ENCODE measurements around the gene PRG3. TPM values are rescaled to one million over a fixed set of nuclear protein-coding genes. Genes with fewer than 3 reads are reported as not detected.

The PRG3 gene, protein sequence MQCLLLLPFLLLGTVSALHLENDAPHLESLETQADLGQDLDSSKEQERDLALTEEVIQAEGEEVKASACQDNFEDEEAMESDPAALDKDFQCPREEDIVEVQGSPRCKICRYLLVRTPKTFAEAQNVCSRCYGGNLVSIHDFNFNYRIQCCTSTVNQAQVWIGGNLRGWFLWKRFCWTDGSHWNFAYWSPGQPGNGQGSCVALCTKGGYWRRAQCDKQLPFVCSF
- polyA plus RNA-seq (2013, experiment 1 of 2) = not detected
- not detected for polyA plus RNA-seq (2013, experiment 2 of 2)

- H3K27ac ChIP-seq (ENCODE audit: low read depth, low read length, severe bottlenecking) = no peak within 1 kb of the TSS
- 55 to 60% methylated on average over 2 of the region's 2 CpGs for WGBS, 2 experiments (ENCODE audit: insufficient coverage in 2 of 2)
- peaks cover 3% of the 10 kb centered on the region for H3K4me1 ChIP-seq (ENCODE audit: control insufficient read depth, insufficient read depth, low read length, poor library complexity, severe bottlenecking)
- H3K9me3 ChIP-seq (ENCODE audit: control insufficient read depth, low read length) = no peaks in the 10 kb centered on the region
- no peak within 1 kb of the TSS for H3K4me3 ChIP-seq (ENCODE audit: extremely low read depth, insufficient read depth, low read length, poor library complexity, severe bottlenecking)
- no peaks in the 10 kb centered on the region for H3K36me3 ChIP-seq (ENCODE audit: control insufficient read depth, insufficient read depth, low read length)
These were observed at the start of gene PRG3 for GRCh38 chr11:57380975-57381374. TSS of gene PRG3 (minus strand) at chr11:57381150. CDS start at chr11:57380708, 442 bp downstream.

DNA sequence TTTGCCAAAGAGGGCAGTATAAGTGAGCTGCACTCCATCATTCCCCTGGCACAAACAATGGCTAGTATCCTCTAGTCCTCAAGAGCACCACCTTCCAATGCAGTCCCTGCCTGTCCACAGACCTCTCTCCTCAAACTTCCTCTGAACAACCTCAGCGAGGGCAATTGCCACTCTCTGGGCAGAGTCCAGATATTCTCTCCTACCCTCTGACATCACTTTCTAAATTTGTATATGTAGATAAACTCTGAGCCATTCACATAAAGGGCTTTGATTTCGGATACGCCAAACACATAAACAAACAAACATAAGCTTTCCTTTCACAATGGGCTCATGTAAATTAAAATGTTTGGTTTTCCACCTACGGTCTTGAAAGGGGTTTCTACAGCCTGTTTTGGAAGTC is 49.0 kb upstream of the PRG3 start:
- H3K9me3 ChIP-seq (ENCODE audit: control insufficient read depth, low read length) = no peaks in the 10 kb centered on the region
- H3K4me1 ChIP-seq (ENCODE audit: control insufficient read depth, insufficient read depth, low read length, poor library complexity, severe bottlenecking) = peaks cover 31% of the 10 kb centered on the region
- H3K4me3 ChIP-seq (ENCODE audit: extremely low read depth, insufficient read depth, low read length, poor library complexity, severe bottlenecking) = no peak overlapping the region
- 29% methylated on average over 1 of the region's 4 CpGs; no CpG with 5 or more reads in 1 of the 2 experiments for WGBS, 2 experiments (ENCODE audit: insufficient coverage in 2 of 2)
- H3K36me3 ChIP-seq (ENCODE audit: control insufficient read depth, insufficient read depth, low read length) = peaks cover 4% of the 10 kb centered on the region
- no peak overlapping the region for H3K27ac ChIP-seq (ENCODE audit: low read depth, low read length, severe bottlenecking)

- Histone ChIP-seq H3K36me3 (ENCODE audit: control insufficient read depth, insufficient read depth, low read length) (peaks cover 7% of the 10 kb centered on the region), H3K27ac (ENCODE audit: low read depth, low read length, severe bottlenecking) (no peak overlapping the region), H3K9me3 (ENCODE audit: control insufficient read depth, low read length) (no peaks in the 10 kb centered on the region), H3K4me3 (ENCODE audit: extremely low read depth, insufficient read depth, low read length, poor library complexity, severe bottlenecking) (no peak overlapping the region), H3K4me1 (ENCODE audit: control insufficient read depth, insufficient read depth, low read length, poor library complexity, severe bottlenecking) (peaks cover 41% of the 10 kb centered on the region)
- WGBS, 2 experiments (ENCODE audit: insufficient coverage in 2 of 2) = 92 to 94% methylated on average over 4 to 5 of the region's 5 CpGs
These were observed 47.7 kb upstream of the PRG3 start for GRCh38 chr11:57428643-57429042.

- 93 to 96% methylated on average over 6 to 7 of the region's 8 CpGs for WGBS, 2 experiments (ENCODE audit: insufficient coverage in 2 of 2)
- no peaks in the 10 kb centered on the region for H3K9me3 ChIP-seq (ENCODE audit: control insufficient read depth, low read length)
- H3K27ac ChIP-seq (ENCODE audit: low read depth, low read length, severe bottlenecking) = no peak overlapping the region
- peaks cover 7% of the 10 kb centered on the region for H3K36me3 ChIP-seq (ENCODE audit: control insufficient read depth, insufficient read depth, low read length)
- peaks cover 41% of the 10 kb centered on the region for H3K4me1 ChIP-seq (ENCODE audit: control insufficient read depth, insufficient read depth, low read length, poor library complexity, severe bottlenecking)
- H3K4me3 ChIP-seq (ENCODE audit: extremely low read depth, insufficient read depth, low read length, poor library complexity, severe bottlenecking) = no peak overlapping the region
These were observed 46.8 kb upstream of the PRG3 start for GRCh38 chr11:57427727-57428082.

DNA sequence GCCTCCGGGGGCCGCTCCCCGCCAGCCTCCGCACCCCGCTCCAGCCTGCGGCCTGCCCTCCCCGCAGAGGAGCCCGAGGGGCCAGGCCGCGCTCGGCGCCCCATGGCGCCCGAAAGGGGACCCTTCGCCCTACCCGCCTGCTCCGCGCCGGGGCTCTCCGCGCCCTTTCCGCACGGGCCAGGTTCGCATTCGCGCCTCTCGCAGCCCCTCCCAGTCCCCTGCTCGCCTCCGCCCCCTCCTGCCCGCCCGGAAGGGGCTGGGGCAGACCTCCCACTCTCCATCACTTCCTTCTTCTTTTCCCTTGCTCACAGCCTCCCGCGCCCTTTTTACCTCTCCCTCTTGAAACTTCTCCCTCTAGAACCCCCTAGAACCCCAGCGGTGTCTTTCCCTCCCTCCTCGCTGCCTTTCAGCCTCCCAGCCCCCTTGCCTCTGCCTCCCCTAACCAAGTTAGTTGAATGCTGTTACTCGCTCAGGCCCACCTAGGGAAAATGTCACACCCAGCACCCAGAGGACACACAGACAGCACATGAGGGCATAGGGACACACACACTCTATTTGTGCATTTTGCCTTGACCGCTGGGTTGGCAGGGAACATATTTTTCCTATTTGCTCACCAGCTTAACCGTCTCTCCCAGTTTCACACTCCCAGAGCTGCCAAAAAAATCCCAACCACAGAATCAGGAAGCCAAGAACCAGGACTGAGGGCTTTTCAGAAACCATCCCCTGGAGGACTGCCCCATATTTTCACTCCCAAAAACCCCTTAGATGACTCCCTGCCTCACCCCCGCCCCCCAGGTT is 46.2 kb upstream of the PRG3 start, which contains the start of gene SLC43A3:
Gene SLC43A3, minus strand, starts transcription at position 193 of the 798 bp plus-strand sequence. CDS start 949 bp downstream, outside the sequence.
- WGBS, 2 experiments (ENCODE audit: insufficient coverage in 2 of 2) = 8 to 14% methylated on average over 22 to 38 of the region's 39 CpGs
- peaks cover 35% of the 10 kb centered on the region for H3K4me1 ChIP-seq (ENCODE audit: control insufficient read depth, insufficient read depth, low read length, poor library complexity, severe bottlenecking)
- H3K9me3 ChIP-seq (ENCODE audit: control insufficient read depth, low read length) = no peaks in the 10 kb centered on the region
- peak within 1 kb of the TSS; percentile 49 for H3K4me3 ChIP-seq (ENCODE audit: extremely low read depth, insufficient read depth, low read length, poor library complexity, severe bottlenecking)
- H3K36me3 ChIP-seq (ENCODE audit: control insufficient read depth, insufficient read depth, low read length) = peaks cover 10% of the 10 kb centered on the region
- H3K27ac ChIP-seq (ENCODE audit: low read depth, low read length, severe bottlenecking) = no peak within 1 kb of the TSS

DNA sequence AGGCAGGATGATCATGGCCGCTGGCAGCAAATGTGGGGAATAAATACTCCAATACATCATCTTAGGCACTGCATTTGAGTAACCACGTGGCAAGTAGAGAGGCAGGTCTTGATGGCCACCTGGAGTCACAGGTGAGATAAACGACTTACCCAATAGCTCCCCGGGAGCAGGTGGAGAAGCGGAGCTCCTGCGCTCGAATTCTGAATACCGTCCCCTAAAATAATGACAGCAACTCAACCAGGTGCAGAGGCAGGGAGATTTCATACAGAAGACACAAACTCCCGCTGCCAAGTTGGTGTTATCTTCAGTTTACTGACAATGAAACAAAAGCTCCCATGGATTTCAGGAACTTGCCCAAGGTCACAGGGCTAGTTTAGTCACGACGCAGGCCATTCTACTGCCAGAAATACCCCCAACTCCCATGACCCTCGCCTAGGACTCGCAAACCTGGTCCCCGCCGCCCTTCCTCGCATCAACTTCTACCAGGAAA is 45.5 kb upstream of the PRG3 start:
- Histone ChIP-seq H3K4me1 (ENCODE audit: control insufficient read depth, insufficient read depth, low read length, poor library complexity, severe bottlenecking) (peaks cover 33% of the 10 kb centered on the region), H3K9me3 (ENCODE audit: control insufficient read depth, low read length) (no peaks in the 10 kb centered on the region), H3K36me3 (ENCODE audit: control insufficient read depth, insufficient read depth, low read length) (peaks cover 10% of the 10 kb centered on the region), H3K4me3 (ENCODE audit: extremely low read depth, insufficient read depth, low read length, poor library complexity, severe bottlenecking) (peak overlapping the region; percentile 49), H3K27ac (ENCODE audit: low read depth, low read length, severe bottlenecking) (no peak overlapping the region)
- WGBS, 2 experiments (ENCODE audit: insufficient coverage in 2 of 2) = 44% methylated on average over 15 to 16 of the region's 16 CpGs

GRCh38 chr11:57425565-57426438 is 44.9 kb upstream of the PRG3 start:
- Histone ChIP-seq H3K4me1 (ENCODE audit: control insufficient read depth, insufficient read depth, low read length, poor library complexity, severe bottlenecking) (peaks cover 32% of the 10 kb centered on the region), H3K9me3 (ENCODE audit: control insufficient read depth, low read length) (no peaks in the 10 kb centered on the region), H3K36me3 (ENCODE audit: control insufficient read depth, insufficient read depth, low read length) (peaks cover 15% of the 10 kb centered on the region), H3K4me3 (ENCODE audit: extremely low read depth, insufficient read depth, low read length, poor library complexity, severe bottlenecking) (peak overlapping the region; percentile 49), H3K27ac (ENCODE audit: low read depth, low read length, severe bottlenecking) (no peak overlapping the region)
- WGBS, 2 experiments (ENCODE audit: insufficient coverage in 2 of 2) = 90% methylated on average over 11 to 12 of the region's 15 CpGs

DNA sequence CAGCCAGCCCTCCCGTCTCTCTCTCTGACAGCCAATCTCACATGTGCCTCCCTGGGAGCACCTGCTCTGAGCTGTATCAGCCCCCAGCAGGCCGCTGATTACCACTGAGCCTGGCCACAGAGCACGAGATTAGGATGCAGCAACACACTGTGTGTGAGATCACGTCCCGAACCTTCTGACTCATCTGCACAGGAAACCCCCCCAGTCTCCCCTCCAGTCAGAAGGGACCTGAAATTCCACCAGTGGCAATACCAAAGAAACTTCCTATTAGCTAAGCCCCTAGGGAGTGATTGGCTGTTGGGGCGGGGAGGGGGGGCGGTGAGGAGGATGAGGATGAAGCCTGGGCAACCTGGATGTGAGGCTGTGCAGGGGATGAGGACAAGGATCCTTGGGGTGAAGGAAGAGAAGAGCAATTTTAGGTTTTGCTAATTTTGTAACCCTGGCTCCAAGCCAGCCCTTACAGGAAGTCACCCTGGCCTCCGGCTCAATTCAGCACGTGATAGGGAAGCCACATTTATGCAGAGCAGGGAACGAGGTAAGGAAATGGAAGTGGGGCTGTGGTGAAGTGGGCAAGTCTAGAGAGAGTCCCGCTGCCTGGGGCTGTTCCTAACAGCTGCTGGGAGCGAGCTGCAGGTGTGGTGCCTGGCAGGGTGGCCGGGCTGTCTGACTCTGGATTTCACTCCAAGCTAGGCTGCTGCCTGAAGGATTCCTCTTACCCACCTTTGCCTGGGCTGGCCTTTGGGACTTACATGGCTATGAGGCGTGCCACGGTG is 44.0 kb upstream of the PRG3 start:
- Histone ChIP-seq H3K4me1 (ENCODE audit: control insufficient read depth, insufficient read depth, low read length, poor library complexity, severe bottlenecking) (peaks cover 30% of the 10 kb centered on the region), H3K27ac (ENCODE audit: low read depth, low read length, severe bottlenecking) (peak overlapping the region; percentile 57), H3K9me3 (ENCODE audit: control insufficient read depth, low read length) (no peaks in the 10 kb centered on the region), H3K4me3 (ENCODE audit: extremely low read depth, insufficient read depth, low read length, poor library complexity, severe bottlenecking) (no peak overlapping the region), H3K36me3 (ENCODE audit: control insufficient read depth, insufficient read depth, low read length) (peaks cover 17% of the 10 kb centered on the region)
- WGBS, 2 experiments (ENCODE audit: insufficient coverage in 2 of 2) = 76 to 80% methylated on average over 12 to 14 of the region's 15 CpGs

DNA sequence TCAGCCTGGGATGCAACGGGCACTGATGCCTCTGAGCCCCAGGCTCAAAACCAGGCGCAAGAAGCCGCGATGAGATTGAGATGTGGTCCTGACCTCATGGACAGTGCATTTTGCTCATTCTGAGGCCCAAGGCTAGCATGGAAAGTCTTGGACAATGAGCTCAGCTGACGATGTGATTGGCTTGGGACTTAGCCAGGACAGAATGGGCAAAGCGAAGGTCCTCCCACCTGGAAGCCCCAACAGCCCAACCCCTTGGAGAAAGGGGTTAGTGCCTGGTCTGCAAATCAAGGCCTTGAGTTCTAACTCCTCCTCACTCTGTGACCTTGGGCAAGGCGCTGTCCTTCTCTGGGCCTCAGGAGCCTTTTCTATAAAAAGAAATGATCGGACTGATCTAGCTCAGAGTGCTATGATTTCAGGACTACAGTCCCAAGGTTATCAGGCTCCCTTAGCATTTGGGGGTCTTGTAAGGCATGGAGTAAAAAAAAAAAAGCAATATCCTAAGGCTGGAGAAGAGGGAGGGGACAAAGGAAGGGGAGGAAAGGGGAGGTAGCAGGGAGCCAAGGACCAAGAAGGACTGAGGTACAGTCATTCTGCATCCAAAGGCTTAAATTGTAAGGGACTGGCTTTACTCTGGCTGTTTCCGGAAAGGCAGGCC is 43.3 kb upstream of the PRG3 start:
- no peaks in the 10 kb centered on the region for H3K9me3 ChIP-seq (ENCODE audit: control insufficient read depth, low read length)

More for the DNA sequence above, 43.3 kb upstream of the PRG3 start:
- H3K36me3 ChIP-seq (ENCODE audit: control insufficient read depth, insufficient read depth, low read length) = peaks cover 17% of the 10 kb centered on the region
- H3K4me1 ChIP-seq (ENCODE audit: control insufficient read depth, insufficient read depth, low read length, poor library complexity, severe bottlenecking) = peaks cover 30% of the 10 kb centered on the region
- H3K4me3 ChIP-seq (ENCODE audit: extremely low read depth, insufficient read depth, low read length, poor library complexity, severe bottlenecking) = no peak overlapping the region
- H3K27ac ChIP-seq (ENCODE audit: low read depth, low read length, severe bottlenecking) = no peak overlapping the region
- 93 to 95% methylated on average over 7 to 8 of the region's 9 CpGs for WGBS, 2 experiments (ENCODE audit: insufficient coverage in 2 of 2)

All from mesodermal cell (in vitro differentiated cells).